Measurements from ENCODE around the gene LRBA.
A peak's percentile ranks its signal among the peaks of the same experiment; 100 is the strongest.

LRBA gene

GRCh38 chr4:150242820-150243458, 772.1 kb downstream of the LRBA start:
- TF ChIP-seq CTCF (IDR thresholded peaks at IDR 0.05; ENCODE audit: insufficient read depth, missing control alignments) = peak; percentile 83
- DNase-seq (ENCODE audit: insufficient read length, low spot score) (no peak), FAIRE-seq (peak; percentile 81)

DNA sequence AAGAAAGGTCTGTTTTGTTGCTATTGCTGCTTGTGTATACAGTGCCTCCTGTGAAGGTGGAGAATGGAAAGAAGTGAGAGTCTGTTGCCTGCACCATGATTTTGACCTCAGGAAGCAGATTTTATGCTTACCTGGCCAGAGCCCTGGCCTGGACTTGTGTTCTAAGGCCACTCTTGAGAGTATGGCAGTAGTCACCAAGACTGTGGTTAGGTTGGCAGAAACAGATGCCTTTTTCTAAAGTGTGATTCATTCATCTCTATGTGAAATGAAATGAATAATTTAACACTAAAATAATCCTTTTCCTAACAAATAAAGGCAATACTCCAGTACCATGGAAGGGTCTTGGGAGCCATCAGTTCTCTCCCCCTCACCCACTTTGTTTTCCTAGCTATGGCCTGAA, 775.1 kb downstream of the LRBA start:
- TF ChIP-seq CTCF (IDR thresholded peaks at IDR 0.05; ENCODE audit: insufficient read depth, missing control alignments) = no peak
- FAIRE-seq (no peak), DNase-seq (ENCODE audit: insufficient read length, low spot score) (no peak)

DNA sequence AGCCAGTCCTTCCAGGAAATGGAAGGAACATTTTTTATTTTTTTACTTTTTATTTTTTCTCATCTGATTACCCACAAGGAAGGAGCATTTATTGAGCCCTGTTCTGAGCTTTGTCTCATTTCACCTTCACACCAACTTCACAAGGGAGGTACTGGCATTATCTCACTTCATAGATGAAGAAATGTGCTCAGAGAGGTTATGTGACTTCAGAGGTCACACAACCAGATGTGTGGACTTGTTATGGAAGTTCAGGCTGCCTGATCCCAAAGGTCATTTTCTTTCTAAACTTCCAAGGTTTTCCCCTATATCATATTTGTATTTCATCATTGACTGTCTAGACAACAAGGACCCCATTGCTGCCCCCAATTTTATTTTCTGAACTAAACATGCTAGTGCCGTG, 776.5 kb downstream of the LRBA start:
- TF ChIP-seq CTCF (IDR thresholded peaks at IDR 0.05; ENCODE audit: insufficient read depth, missing control alignments) = no peak
- DNase-seq (ENCODE audit: insufficient read length, low spot score) (no peak), FAIRE-seq (no peak)

- DNase-seq (ENCODE audit: insufficient read length, low spot score) (no peak), FAIRE-seq (no peak)
- TF ChIP-seq CTCF (IDR thresholded peaks at IDR 0.05; ENCODE audit: insufficient read depth, missing control alignments) = no peak
Measured at GRCh38 chr4:150237110-150237872, 777.8 kb downstream of the LRBA start.

GRCh38 chr4:150236626-150237025, 778.5 kb downstream of the LRBA start:
- FAIRE-seq = no peak
- TF ChIP-seq CTCF (IDR thresholded peaks at IDR 0.05; ENCODE audit: insufficient read depth, missing control alignments) = no peak
- DNase-seq (ENCODE audit: insufficient read length, low spot score) = no peak

- TF ChIP-seq CTCF (IDR thresholded peaks at IDR 0.05; ENCODE audit: insufficient read depth, missing control alignments) = no peak
- DNase-seq (ENCODE audit: insufficient read length, low spot score) (no peak), FAIRE-seq (no peak)
Measured at GRCh38 chr4:150235808-150236271, 779.2 kb downstream of the LRBA start.

GRCh38 chr4:150235317-150235716, 779.8 kb downstream of the LRBA start:
- no peak for TF ChIP-seq CTCF (IDR thresholded peaks at IDR 0.05; ENCODE audit: insufficient read depth, missing control alignments)
- no peak for DNase-seq (ENCODE audit: insufficient read length, low spot score)
- no peak for FAIRE-seq
